Type B pancreatic cell (in vitro differentiated cells): ENCODE results near the gene RAP1GAP2. TPM values are rescaled to one million over a fixed set of nuclear protein-coding genes. Genes with fewer than 3 reads are reported as not detected.
"Not testable (repeated sequence)": the region's sequence is repeated elsewhere in the genome, so short reads cannot be mapped to it uniquely, and the experiment has no call there.

Experiments used
- DNase-seq: peaks from one replicate; pipeline ENCODE4 v3.0.0; 2021; ENCODE audit warnings: mixed read lengths; ENCODE audit not compliant: unreplicated experiment; ENCODE audit errors: extremely low spot score
- H3K27ac Mint-ChIP-seq: 2 replicates; pipeline ENCODE4 v1.8.0; 2021; ENCODE audit warnings: mild to moderate bottlenecking, mixed read lengths
- H3K27me3 Mint-ChIP-seq: 2 replicates; pipeline ENCODE4 v1.8.0; 2021; ENCODE audit warnings: mixed read lengths
- H3K36me3 Mint-ChIP-seq: 2 replicates; pipeline ENCODE4 v1.8.0; 2021; ENCODE audit warnings: mixed read lengths
- H3K4me1 Mint-ChIP-seq: one replicate; pipeline ENCODE4 v1.8.0; 2021; ENCODE audit warnings: mixed read lengths; ENCODE audit not compliant: unreplicated experiment
- H3K4me3 Mint-ChIP-seq: 2 replicates; pipeline ENCODE4 v1.8.0; 2021; ENCODE audit warnings: mild to moderate bottlenecking, mixed read lengths
- H3K9me3 Mint-ChIP-seq: 2 replicates; pipeline ENCODE4 v1.8.0; 2021; ENCODE audit warnings: mixed read lengths
- total RNA-seq: library from RNA; stranded (reverse); gene quantifications from 2 replicates; pipeline ENCODE4 v1.2.1, GENCODE V29; 2021; ENCODE audit warnings: low replicate concordance
- TF ChIP-seq, protein P1 (sequence below): fragments of 200-600 bp; sonication (generic); conservative IDR thresholded peaks from 2 replicates; pipeline ENCODE4 v1.5.0; 2021; ENCODE audit warnings: antibody characterized with exemption, mild to moderate bottlenecking

RAP1GAP2 gene
- total RNA-seq, 1 donor from 2014 or later = 49.7 TPM

DNA sequence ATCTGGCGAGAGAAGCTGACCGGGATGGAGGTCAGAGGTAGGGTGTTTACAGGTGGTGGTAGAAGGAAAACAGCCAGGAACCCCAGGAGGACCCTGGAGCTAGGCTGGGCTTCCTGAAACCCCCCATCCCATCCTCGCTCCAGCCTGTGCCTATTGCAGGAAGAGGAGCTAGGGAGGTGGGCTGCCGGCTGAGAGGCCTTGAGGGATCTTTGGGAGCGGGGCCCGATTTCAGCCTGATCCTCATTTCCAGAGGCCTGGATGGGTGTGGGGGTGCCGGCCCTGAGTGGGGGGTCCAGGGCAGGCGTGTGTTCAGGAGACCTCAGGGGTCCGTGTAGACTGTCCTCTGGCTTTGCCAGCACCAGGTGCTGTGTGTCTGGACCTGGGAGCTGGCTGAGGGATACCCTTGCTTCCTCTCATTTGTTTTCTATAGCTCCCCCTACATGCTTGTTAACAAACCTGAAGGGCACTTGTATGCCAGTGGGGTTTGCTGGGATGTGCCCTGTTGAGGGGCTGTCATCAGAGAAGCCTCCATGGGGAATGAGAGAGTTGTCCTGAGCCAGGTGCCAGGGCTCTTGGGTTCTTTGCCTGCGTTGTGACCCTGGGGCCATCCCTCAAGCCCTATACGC lies 18.9 kb upstream of the RAP1GAP2 start:
- H3K4me3 Mint-ChIP-seq = peak overlapping the region; percentile 86
- peaks cover 3% of the 10 kb centered on the region for H3K4me1 Mint-ChIP-seq
- H3K27ac Mint-ChIP-seq = no peak overlapping the region
- no peaks in the 10 kb centered on the region for H3K36me3 Mint-ChIP-seq
- no peaks in the 10 kb centered on the region for H3K9me3 Mint-ChIP-seq
- no peak for DNase-seq
- H3K27me3 Mint-ChIP-seq = peaks cover 55% of the 10 kb centered on the region
- TF ChIP-seq, protein P1, sequence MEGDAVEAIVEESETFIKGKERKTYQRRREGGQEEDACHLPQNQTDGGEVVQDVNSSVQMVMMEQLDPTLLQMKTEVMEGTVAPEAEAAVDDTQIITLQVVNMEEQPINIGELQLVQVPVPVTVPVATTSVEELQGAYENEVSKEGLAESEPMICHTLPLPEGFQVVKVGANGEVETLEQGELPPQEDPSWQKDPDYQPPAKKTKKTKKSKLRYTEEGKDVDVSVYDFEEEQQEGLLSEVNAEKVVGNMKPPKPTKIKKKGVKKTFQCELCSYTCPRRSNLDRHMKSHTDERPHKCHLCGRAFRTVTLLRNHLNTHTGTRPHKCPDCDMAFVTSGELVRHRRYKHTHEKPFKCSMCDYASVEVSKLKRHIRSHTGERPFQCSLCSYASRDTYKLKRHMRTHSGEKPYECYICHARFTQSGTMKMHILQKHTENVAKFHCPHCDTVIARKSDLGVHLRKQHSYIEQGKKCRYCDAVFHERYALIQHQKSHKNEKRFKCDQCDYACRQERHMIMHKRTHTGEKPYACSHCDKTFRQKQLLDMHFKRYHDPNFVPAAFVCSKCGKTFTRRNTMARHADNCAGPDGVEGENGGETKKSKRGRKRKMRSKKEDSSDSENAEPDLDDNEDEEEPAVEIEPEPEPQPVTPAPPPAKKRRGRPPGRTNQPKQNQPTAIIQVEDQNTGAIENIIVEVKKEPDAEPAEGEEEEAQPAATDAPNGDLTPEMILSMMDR = no peak

GRCh38 chr17:2778489-2778888 lies 17.7 kb upstream of the RAP1GAP2 start:
- peak overlapping the region; percentile 31 for H3K4me3 Mint-ChIP-seq

DNA sequence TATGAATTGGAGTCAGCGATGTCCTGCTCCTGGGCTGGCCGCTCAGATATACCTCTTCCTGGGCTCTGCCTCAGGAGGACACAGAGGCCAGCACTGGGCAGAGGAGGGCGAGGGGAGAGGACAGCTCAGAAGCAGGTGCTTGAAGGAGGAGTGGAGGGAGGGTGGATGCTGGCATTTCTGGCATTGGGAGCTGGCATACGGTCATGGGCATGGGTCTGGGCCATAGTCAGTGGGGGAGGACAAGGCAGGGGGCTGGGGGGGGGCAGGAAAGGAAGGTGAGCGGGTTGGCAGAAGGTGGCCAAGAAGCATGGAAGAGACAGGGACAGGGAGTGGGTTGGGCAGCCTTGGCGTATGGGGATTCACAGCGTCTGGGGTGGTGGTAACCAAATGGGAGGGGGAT lies 16.7 kb upstream of the RAP1GAP2 start:
- TF ChIP-seq, protein P1 = no peak
- H3K4me1 Mint-ChIP-seq = peaks cover 3% of the 10 kb centered on the region
- no peaks in the 10 kb centered on the region for H3K36me3 Mint-ChIP-seq
- H3K27ac Mint-ChIP-seq = no peak overlapping the region
- no peak overlapping the region for H3K4me3 Mint-ChIP-seq
- no peak for DNase-seq
- peaks cover 39% of the 10 kb centered on the region for H3K27me3 Mint-ChIP-seq
- no peaks in the 10 kb centered on the region for H3K9me3 Mint-ChIP-seq

More at GRCh38 chr17:2778489-2778888, 17.7 kb upstream of the RAP1GAP2 start:
- DNase-seq = no peak
- H3K27ac Mint-ChIP-seq = no peak overlapping the region
- TF ChIP-seq, protein P1 = no peak
- H3K36me3 Mint-ChIP-seq = no peaks in the 10 kb centered on the region
- H3K9me3 Mint-ChIP-seq = no peaks in the 10 kb centered on the region
- H3K27me3 Mint-ChIP-seq = peaks cover 46% of the 10 kb centered on the region
- peaks cover 3% of the 10 kb centered on the region for H3K4me1 Mint-ChIP-seq

DNA sequence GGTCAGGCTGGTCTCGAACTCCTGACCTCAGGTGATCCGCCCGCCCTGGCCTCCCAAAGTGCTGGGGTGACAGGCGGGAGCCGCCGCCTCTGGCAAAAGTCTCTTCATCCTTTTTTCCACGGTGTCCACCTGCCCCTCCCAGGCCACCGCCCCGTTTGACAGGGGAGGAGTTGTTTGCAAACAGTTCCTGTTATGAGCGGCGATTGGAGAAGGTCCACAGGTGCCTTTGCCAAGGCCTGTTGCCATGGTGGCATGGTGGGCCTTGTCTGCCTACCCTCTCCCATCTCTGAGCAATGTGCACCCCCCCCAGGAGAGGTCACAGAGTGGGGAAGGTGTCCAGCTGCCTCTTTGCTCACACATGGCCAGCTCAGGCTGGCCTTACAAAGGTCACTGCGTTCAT lies 16.0 kb upstream of the RAP1GAP2 start:
- H3K36me3 Mint-ChIP-seq = no peaks in the 10 kb centered on the region
- peaks cover 5% of the 10 kb centered on the region for H3K4me1 Mint-ChIP-seq
- H3K9me3 Mint-ChIP-seq = no peaks in the 10 kb centered on the region
- H3K27me3 Mint-ChIP-seq = peaks cover 33% of the 10 kb centered on the region
- no peak overlapping the region for H3K27ac Mint-ChIP-seq
- H3K4me3 Mint-ChIP-seq = no peak overlapping the region
- no peak for DNase-seq
- TF ChIP-seq, protein P1 = no peak

GRCh38 chr17:2780931-2781454 lies 15.2 kb upstream of the RAP1GAP2 start:
- Mint-ChIP-seq H3K27ac (no peak overlapping the region), H3K9me3 (no peaks in the 10 kb centered on the region)
- TF ChIP-seq, protein P1 = no peak

DNA sequence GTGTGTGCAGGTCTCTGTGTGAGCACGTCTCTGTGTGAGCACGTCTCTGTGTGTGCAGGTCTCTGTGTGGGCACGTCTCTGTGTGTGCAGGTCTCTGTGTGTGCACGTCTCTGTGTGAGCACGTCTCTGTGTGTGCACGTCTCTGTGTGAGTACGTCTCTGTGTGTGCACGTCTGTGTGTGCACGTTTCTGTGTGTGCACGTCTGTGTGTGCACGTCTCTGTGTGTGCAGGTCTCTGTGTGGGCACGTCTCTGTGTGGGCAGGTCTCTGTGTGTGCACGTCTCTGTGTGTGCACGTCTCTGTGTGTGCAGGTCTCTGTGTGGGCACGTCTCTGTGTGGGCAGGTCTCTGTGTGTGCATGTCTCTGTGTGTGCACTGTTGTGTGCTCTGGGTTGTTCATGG lies 14.6 kb upstream of the RAP1GAP2 start:
- DNase-seq, H3K4me1 Mint-ChIP-seq, H3K9me3 Mint-ChIP-seq, H3K4me3 Mint-ChIP-seq, H3K36me3 Mint-ChIP-seq, H3K27ac Mint-ChIP-seq: not testable (repeated sequence)
- H3K27me3 Mint-ChIP-seq = peaks cover 24% of the 10 kb centered on the region

More at GRCh38 chr17:2780931-2781454, 15.2 kb upstream of the RAP1GAP2 start:
- H3K4me1 Mint-ChIP-seq = peaks cover 9% of the 10 kb centered on the region
- H3K4me3 Mint-ChIP-seq = no peak overlapping the region
- DNase-seq = no peak
- peaks cover 26% of the 10 kb centered on the region for H3K27me3 Mint-ChIP-seq
- H3K36me3 Mint-ChIP-seq = no peaks in the 10 kb centered on the region
